GM12878 (cell line): ENCODE data around the gene RPL27. TPM values are rescaled to one million over a fixed set of nuclear protein-coding genes. Genes with fewer than 3 reads are reported as not detected.

ENCODE experiments used
- ATAC-seq: fragments of 200-7000 bp; cut with Tn5 transposase; 3 replicates; pipeline ENCODE4 v1.9.1; 2020; ENCODE audit warnings: mild to moderate bottlenecking, moderate library complexity
- BruUV-seq: library from RNA; stranded (reverse); fragments of 400-500 nt; replicated peaks from 2 replicates; lab custom pipeline; 2021; lab: Mats Ljungman, UMichigan
- CTCF ChIA-PET: fragments of 300-600 bp; sonication (Branson Sonifier 250); formaldehyde crosslinking; extraction: SDS; loops from one replicate; lab custom pipeline; 2021; ENCODE audit warnings: inconsistent platforms; lab: Yijun Ruan, JAX
- POLR2A ChIA-PET: fragments of 350-600 bp; formaldehyde crosslinking; extraction: SDS; loops from one replicate; lab custom pipeline; 2021; ENCODE audit warnings: inconsistent platforms; lab: Charles Lee
- RAD21 ChIA-PET: fragments of 300-600 bp; sonication (Branson Sonifier 250); formaldehyde crosslinking; loops from one replicate; lab custom pipeline; 2023; ENCODE audit warnings: antibody characterized with exemption; ENCODE audit not compliant: unreplicated experiment; lab: Charles Lee
- SMC1A ChIA-PET: fragments of 300-600 bp; sonication (Branson Sonifier 250); formaldehyde crosslinking; loops from one replicate; lab custom pipeline; 2023; ENCODE audit not compliant: unreplicated experiment, uncharacterized antibody; lab: Charles Lee
- DNase-seq: peaks from one replicate; pipeline ENCODE4 v3.0.0-alpha.2; 2011; ENCODE audit warnings: low read depth, low spot score
- FAIRE-seq: peaks from 3 replicates; lab custom pipeline; 2011; peaks lifted over from hg19 to GRCh38; lab: Jason Lieb, UNC
- H2AFZ ChIP-seq: 2 replicates; pipeline ENCODE4 v1.6.0; 2011; ENCODE audit warnings: low read depth, low read length, control low read depth; ENCODE audit not compliant: control insufficient read depth
- H3K27ac ChIP-seq: 2 replicates; pipeline ENCODE4 v1.5.1; 2011; ENCODE audit warnings: control low read depth; ENCODE audit not compliant: control insufficient read depth, insufficient read depth
- H3K27me3 ChIP-seq, 2 experiments: replicated peaks in 1 of 2; 2 replicates each; pipeline versions ENCODE4 v1.6.0 to v1.6.1; 2011; ENCODE audit warnings: low read length in 1 of 2; ENCODE audit not compliant: control insufficient read depth in 2 of 2, insufficient read depth in 2 of 2
- H3K36me3 ChIP-seq, 2 experiments: 2 replicates each; pipeline ENCODE4 v1.5.1; 2011; ENCODE audit warnings: low read length in 1 of 2; ENCODE audit not compliant: control insufficient read depth in 2 of 2, insufficient read depth in 2 of 2
- H3K4me1 ChIP-seq: 2 replicates; pipeline ENCODE4 v1.6.1; 2011; ENCODE audit warnings: mild to moderate bottlenecking, low read length, moderate library complexity, mixed read lengths; ENCODE audit not compliant: control insufficient read depth, insufficient read depth
- H3K4me2 ChIP-seq: 2 replicates; pipeline ENCODE4 v1.6.0; 2011; ENCODE audit warnings: control low read depth; ENCODE audit not compliant: control insufficient read depth, insufficient read depth
- H3K4me3 ChIP-seq: fragments of 200-600 bp; sonication (generic); 2 replicates; pipeline ENCODE4 v1.5.1; 2016
- H3K79me2 ChIP-seq: 2 replicates; pipeline ENCODE4 v1.6.0; 2011; ENCODE audit warnings: low read length; ENCODE audit not compliant: control insufficient read depth, insufficient read depth
- H3K9ac ChIP-seq: 2 replicates; pipeline ENCODE4 v1.8.0; 2011; ENCODE audit warnings: low read length, control low read depth, mixed read lengths; ENCODE audit not compliant: control insufficient read depth, insufficient read depth
- H3K9me3 ChIP-seq: replicated peaks from 3 replicates; pipeline ENCODE4 v1.5.1; 2011; ENCODE audit warnings: mild to moderate bottlenecking, low read length; ENCODE audit not compliant: control insufficient read depth, insufficient read depth
- H4K20me1 ChIP-seq: 2 replicates; pipeline ENCODE4 v1.6.0; 2011; ENCODE audit not compliant: control insufficient read depth, insufficient read depth
- FOXK2 ChIP-seq: fragments of 450-650 bp; IDR thresholded peaks from 2 replicates; pipeline ENCODE4 v1.6.1; 2017; ENCODE audit warnings: mild to moderate bottlenecking, moderate library complexity
- IKZF1 ChIP-seq: fragments of 450-650 bp; conservative IDR thresholded peaks from 2 replicates; pipeline ENCODE4 v1.6.1; 2017; ENCODE audit warnings: antibody characterized with exemption, mild to moderate bottlenecking
- RBBP5 ChIP-seq: fragments of 200-600 bp; sonication (generic); conservative IDR thresholded peaks from 2 replicates; pipeline ENCODE4 v1.6.1; 2016
- SMAD1 ChIP-seq: fragments of 450-650 bp; IDR thresholded peaks from 2 replicates; pipeline ENCODE4 v1.6.1; 2018; ENCODE audit warnings: mild to moderate bottlenecking, low read depth; ENCODE audit not compliant: partially characterized antibody
- SMC3 ChIP-seq: IDR thresholded peaks from 2 replicates; pipeline ENCODE4 v1.6.1; 2011; ENCODE audit warnings: low read length, improper control_type of control experiment, borderline replicate concordance
- ZBTB33 ChIP-seq: fragments of 450-650 bp; IDR thresholded peaks from 2 replicates; pipeline ENCODE4 v1.6.1; 2017; ENCODE audit warnings: mild to moderate bottlenecking
- ZNF24 ChIP-seq: fragments of 450-650 bp; IDR thresholded peaks from 2 replicates; pipeline ENCODE4 v1.6.1; 2017; ENCODE audit warnings: antibody characterized with exemption, mild to moderate bottlenecking
- in situ Hi-C: fragments of 300-500 bp; cut with MboI; formaldehyde crosslinking; loops from 9 replicates; pipeline ENCODE4 v1.14.3; 2018; ENCODE audit warnings: mixed read lengths
- intact Hi-C: fragments of 100-400 bp; cut with micrococcal nuclease; formaldehyde crosslinking; loops from one replicate; pipeline ENCODE4 v1.14.2; 2022; ENCODE audit not compliant: unreplicated experiment
- polyA plus RNA-seq, 11 experiments: library from polyadenylated mRNA; depleted of rRNA in 4 of 11; unstranded in 6 of 11; stranded (reverse) in 5 of 11; fragments of >200 nt; fragmentation: Nextera tagmentation in 4 of 11; fragmentation: Illumina TruSeq in 1 of 11; extraction: Ambion mirVana in 4 of 11; extraction: Trizol in 1 of 11; gene quantifications; 1 replicate in 1 of 11; 2 replicates in 10 of 11; pipeline versions ENCODE4 v1.2.1 to v1.2.3, GENCODE V29; 2011 to 2016; ENCODE audit warnings: inconsistent platforms in 2 of 11, missing spikeins in 2 of 11, low read depth in 1 of 11
- total RNA-seq, 4 experiments: library from RNA; depleted of rRNA in 3 of 4; stranded (reverse); fragments of >200 nt in 3 of 4; fragmentation: Illumina TruSeq in 1 of 4; extraction: Trizol in 1 of 4; gene quantifications; 2 replicates each; pipeline versions ENCODE4 v1.2.1 to v1.2.3, GENCODE V29; 2013 to 2021

RPL27 gene
- total and polyA plus RNA-seq, 10 of the 15 experiments (the other 5 are each of a cell fraction or from before 2014, with no cell fraction given) = 1,748 to 6,934 (median 3,779) TPM

DNA sequence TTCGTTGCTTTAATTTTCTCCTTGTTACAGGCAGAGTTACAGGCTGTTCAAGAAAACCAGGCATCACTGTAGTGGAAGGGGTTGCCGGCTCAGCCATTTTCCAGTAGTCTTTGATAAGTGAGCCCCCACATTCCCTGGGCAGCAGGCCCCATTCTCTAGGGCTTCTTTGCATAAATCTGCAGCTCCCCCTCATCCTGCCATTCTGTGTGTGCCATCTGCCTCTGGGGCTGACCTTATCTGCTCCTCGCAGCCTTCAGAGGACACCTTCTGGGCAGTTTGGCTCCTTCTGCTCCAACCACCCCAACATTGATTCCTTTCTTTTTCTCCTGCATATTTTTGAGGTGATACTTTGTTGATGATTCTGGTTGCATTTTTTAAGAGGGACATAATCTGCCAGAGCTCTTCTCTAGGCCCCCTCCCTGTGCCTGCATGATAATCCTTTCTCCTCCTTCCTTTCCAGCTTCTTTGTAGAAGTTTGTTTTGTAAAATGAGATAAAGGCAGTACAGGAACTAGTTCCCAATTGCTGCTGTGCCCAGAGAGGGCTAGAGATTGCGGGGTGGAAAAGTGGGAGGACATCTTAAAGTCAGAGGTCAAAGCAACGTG lies 43.9 kb downstream of the RPL27 start (continued):
- TF ChIP-seq ZNF24 = no peak
- no peak for TF ChIP-seq SMC3
- TF ChIP-seq, all 136 proteins: peak for 0

- no peaks in the 10 kb centered on the region for H3K27me3 ChIP-seq
- no peak overlapping the region for H3K4me2 ChIP-seq
- no peaks in the 10 kb centered on the region for H3K4me1 ChIP-seq
- in situ Hi-C loops (no loop called here), intact Hi-C loops (no loop called here)
- ChIA-PET POLR2A (no interaction called here), RAD21 (no interaction called here)
- BruUV-seq = no TSS peak
- no peak for FAIRE-seq
- no peak for ATAC-seq
- DNase-seq = no peak
- no peak for TF ChIP-seq FOXK2
- TF ChIP-seq IKZF1 = no peak
- no peak for TF ChIP-seq SMAD1
- no peak for TF ChIP-seq RBBP5
- no peak for TF ChIP-seq ZBTB33
- TF ChIP-seq, all 136 proteins: peak for 0
- no peak overlapping the region for H3K4me3 ChIP-seq
- H3K36me3 ChIP-seq = 0 out of 4 replicates have a peak, but pooled peaks cover 0 to 7% of the 10 kb centered on the region in 2 experiments
- ChIA-PET SMC1A (interaction anchor here (0.9 kb wide), 1 partner anchor 17 kb away, joined by 3 read pairs; no protein-coding TSS in a partner anchor), CTCF (interaction anchor here (0.6 to 1.2 kb wide), 2 partner anchors 14 to 169 kb away, joined by 3 read pairs; no protein-coding TSS in a partner anchor)
- no peaks in the 10 kb centered on the region for H3K9me3 ChIP-seq
- no peaks in the 10 kb centered on the region for H3K79me2 ChIP-seq
- no peak overlapping the region for H2AFZ ChIP-seq
- H4K20me1 ChIP-seq = no peaks in the 10 kb centered on the region
- no peak overlapping the region for H3K27ac ChIP-seq
- H3K9ac ChIP-seq = no peak overlapping the region
Measured at GRCh38 chr17:43043307-43043706, 45.1 kb downstream of the RPL27 start.
